ENCODE data around the gene IL1A.

Gene IL1A

GRCh38 chr2:112818094-112818902, 34.0 kb upstream of the IL1A start:
- DNase-seq (ENCODE audit: low read depth, low spot score), result no peak

GRCh38 chr2:112817082-112817689, 32.9 kb upstream of the IL1A start:
- no peak for DNase-seq (ENCODE audit: low read depth, low spot score)

- DNase-seq (ENCODE audit: low read depth, low spot score), result peak; percentile 52
Measured at GRCh38 chr2:112814278-112814677, 30.0 kb upstream of the IL1A start.

- DNase-seq (ENCODE audit: low read depth, low spot score), result no peak
Measured at GRCh38 chr2:112813280-112813966, 29.1 kb upstream of the IL1A start.

GRCh38 chr2:112812318-112813267, 28.3 kb upstream of the IL1A start:
- no peak for DNase-seq (ENCODE audit: low read depth, low spot score)

GRCh38 chr2:112811841-112812306, 27.6 kb upstream of the IL1A start:
- no peak for DNase-seq (ENCODE audit: low read depth, low spot score)

- no peak for DNase-seq (ENCODE audit: low read depth, low spot score)
Measured at GRCh38 chr2:112811276-112811831, 27.1 kb upstream of the IL1A start.

GRCh38 chr2:112809112-112809511, 24.8 kb upstream of the IL1A start:
- no peak for DNase-seq (ENCODE audit: low read depth, low spot score)

- DNase-seq (ENCODE audit: low read depth, low spot score), result no peak
Measured at GRCh38 chr2:112807233-112807807, 23.0 kb upstream of the IL1A start.

- no peak for DNase-seq (ENCODE audit: low read depth, low spot score)
Measured at GRCh38 chr2:112805542-112805941, 21.2 kb upstream of the IL1A start.

GRCh38 chr2:112803691-112804521, 19.6 kb upstream of the IL1A start:
- no peak for DNase-seq (ENCODE audit: low read depth, low spot score)

GRCh38 chr2:112800881-112801583, 16.7 kb upstream of the IL1A start:
- no peak for DNase-seq (ENCODE audit: low read depth, low spot score)

- DNase-seq (ENCODE audit: low read depth, low spot score), result no peak
Measured at GRCh38 chr2:112798979-112799975, 15.0 kb upstream of the IL1A start.

GRCh38 chr2:112796486-112796885, 12.2 kb upstream of the IL1A start:
- no peak for DNase-seq (ENCODE audit: low read depth, low spot score)

- DNase-seq (ENCODE audit: low read depth, low spot score), result no peak
Measured at GRCh38 chr2:112795774-112796173, 11.5 kb upstream of the IL1A start.

GRCh38 chr2:112794841-112795240, 10.5 kb upstream of the IL1A start:
- DNase-seq (ENCODE audit: low read depth, low spot score), result no peak

- no peak for DNase-seq (ENCODE audit: low read depth, low spot score)
Measured at GRCh38 chr2:112794131-112794733, 9.9 kb upstream of the IL1A start.

Data from iPS DF 19.7 (cell line).